NCI-H526 (cell line): ENCODE results near the gene SEMA4D.

Experiments
- DNase-seq, 2 experiments: peaks; one replicate each; lab custom pipeline; 2025; lab: John Stamatoyannopoulos, UW

SEMA4D gene

DNA sequence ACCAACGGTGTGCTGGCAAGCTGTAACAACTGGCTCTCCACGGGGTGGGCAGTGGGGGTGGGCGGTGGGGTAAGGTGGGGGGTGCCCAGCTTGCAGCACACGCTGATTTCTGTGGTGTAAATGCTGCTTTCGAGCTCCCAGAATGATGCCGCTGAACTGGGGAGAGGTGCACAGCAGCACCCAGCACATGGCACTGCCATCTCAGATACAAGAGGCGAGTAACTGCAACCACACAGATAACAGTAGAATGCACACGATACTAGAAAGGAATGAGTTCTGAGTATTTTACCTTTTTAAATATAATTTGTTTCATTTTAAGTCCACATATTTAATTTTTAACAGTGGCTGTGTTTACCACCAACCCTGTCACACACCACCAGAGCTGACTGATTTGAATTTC is 87.9 kb downstream of the SEMA4D start:
- DNase-seq = no peak

DNA sequence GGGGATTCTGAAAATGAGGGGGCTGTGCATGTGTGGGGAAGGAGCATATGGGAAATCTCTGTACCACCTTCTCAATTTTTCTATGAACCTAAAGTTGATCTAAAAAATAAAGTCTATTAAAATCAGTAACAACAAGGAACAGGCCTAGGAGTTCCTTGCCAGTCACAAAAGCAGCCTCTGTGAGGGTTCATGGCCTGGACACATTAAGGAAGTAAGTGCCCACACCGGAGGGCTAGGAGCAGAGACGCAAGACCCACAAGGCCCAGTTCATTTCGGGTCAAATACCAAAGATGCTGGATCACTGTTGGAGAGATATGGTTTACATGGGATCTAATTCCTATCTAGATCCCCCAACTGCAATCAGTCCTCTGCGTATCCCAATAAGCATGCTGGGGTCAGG is 88.4 kb downstream of the SEMA4D start:
- no peak for DNase-seq

GRCh38 chr9:89408628-89409101 is 89.2 kb downstream of the SEMA4D start:
- no peak for DNase-seq

- DNase-seq = no peak
Measured at GRCh38 chr9:89407070-89407469, 90.8 kb downstream of the SEMA4D start.

GRCh38 chr9:89405826-89406225 is 92.1 kb downstream of the SEMA4D start:
- DNase-seq = no peak

DNA sequence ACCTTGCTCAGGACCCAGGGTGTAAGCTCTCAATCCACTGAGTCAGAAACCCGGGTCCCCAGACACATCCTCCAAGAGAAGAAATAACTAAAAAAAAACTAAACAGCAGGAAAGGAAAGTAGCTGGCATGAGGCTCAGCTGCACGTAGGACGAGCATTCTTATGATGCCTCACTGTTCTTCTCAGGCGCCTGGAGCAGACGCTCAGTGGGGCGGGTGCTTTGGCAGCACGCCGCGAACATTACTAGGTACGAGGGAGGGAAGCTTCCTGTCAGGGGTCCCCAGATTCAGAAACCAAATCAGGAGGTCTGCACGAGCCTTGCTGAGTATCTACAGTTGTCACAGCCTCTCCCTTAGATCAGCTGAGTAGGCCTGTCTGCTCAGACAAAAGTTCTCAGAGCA is 93.8 kb downstream of the SEMA4D start:
- DNase-seq = no peak

DNA sequence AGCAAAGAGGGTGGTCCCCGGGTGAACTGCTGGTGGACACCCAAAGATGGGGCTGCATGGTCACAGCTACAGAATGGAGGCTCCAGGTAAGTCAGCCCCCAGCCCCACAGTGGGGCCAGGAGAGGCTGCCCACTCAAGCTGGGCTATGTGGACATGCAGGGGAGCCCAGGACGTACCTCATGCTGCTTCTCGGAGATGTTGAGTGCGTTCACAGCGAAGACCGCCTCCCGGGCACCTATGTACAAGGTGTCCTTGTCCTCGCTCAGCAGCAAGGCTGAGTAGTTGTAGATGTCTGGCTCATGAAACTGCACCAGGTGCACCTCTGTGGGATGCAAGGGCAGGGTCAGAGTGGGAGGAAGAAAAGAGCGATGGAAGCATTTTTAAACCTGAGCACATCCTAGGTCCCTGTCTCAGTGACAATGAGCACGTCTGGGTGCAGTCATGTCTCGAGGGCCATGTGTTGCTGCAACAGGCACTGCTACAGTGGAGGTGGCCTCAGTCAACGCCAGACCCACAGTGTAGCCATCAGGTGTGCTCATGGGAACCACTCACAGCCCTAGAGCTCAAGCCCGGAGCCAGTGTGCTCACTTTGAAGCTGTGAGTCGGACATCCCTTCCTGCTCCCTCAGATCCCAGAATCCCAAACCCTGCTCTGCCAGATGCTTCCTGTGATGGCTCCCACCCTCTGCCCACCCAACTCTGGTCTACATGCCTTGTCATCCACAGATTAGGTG is 95.1 kb downstream of the SEMA4D start:
- DNase-seq = no peak

DNA sequence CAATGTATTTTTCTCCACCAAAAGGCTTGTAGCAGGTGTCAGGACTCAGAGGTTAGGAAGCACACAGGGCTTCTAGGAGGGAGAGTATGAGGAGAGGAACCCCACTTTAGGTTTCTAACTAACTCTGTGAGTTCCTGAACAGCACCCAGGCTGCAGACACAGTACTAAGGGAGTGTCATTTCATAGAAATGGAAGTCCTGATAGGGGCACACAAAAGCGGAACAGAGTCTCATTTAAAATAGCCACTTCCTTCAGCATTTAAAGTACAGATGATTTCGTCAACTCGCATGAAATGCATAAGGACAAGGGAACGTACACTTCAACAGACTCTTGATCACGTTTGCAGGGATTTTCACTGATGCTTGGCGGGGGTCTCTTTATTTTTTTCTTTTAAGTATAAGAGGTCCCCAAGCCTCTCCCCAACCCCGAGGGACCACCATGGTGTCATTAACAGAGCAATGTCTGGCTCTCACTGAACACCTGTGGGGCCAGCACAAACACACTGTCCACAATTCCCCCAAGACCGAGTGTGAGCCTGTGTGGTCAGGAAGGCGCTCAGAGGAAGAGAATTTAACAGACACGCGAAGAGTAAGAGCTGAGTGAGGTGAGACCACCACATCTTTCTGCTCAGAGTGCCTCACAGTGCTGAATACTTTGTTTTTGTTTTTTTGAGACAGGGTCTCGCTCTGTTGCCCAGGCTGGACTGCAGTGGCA is 97.4 kb downstream of the SEMA4D start:
- DNase-seq = no peak

DNA sequence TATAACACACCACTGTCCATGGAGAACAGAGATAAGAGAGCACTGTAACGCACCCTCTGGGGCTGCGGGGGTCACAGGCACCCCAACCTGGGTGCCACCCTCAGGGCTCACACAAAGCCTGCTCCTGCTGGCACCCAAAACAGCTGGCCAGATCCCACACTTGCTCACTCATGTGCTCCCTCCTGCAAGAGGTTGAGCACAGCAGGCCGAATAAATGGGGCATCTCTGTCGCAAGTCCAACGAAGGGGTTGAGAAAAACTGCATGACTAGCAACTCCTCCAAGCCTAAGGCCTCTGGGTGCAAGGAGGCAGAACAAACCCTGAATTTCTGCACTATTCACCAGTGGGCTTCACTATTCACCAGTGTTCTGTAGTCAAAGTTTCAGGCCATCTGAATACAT is 99.3 kb downstream of the SEMA4D start:
- no peak for DNase-seq

GRCh38 chr9:89397471-89397870 is 100.4 kb downstream of the SEMA4D start:
- no peak for DNase-seq

- DNase-seq = no peak
Measured at GRCh38 chr9:89395931-89396710, 101.8 kb downstream of the SEMA4D start.

- no peak for DNase-seq
Measured at GRCh38 chr9:89394412-89394811, 103.5 kb downstream of the SEMA4D start.

- no peak for DNase-seq
Measured at GRCh38 chr9:89391585-89391984, 106.3 kb downstream of the SEMA4D start.

DNA sequence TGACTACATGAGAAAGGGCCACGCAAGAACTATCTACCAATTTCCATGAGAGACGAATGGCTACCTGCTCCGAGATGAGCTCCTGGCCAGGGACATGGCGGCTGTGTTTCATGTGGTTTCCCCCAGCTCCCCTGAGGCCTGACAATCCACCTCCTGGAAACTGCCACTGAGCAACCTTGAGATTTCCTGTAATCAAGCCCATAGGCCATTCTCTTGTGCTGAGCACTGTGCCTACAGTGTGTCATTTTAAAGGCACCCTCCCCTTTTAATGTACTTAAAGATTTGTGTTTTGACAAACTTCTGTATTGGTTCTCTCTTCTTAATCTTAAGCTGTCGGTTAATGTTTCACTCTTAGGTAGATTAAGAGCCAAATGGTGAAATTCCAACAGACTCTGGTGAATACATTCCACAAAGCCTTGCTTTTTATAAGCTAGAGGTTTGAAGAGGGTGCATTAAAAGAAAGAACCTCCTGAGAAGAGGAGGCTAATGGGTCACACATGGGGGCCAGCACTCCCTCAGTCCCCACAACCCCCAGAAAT is 107.3 kb downstream of the SEMA4D start:
- no peak for DNase-seq

DNA sequence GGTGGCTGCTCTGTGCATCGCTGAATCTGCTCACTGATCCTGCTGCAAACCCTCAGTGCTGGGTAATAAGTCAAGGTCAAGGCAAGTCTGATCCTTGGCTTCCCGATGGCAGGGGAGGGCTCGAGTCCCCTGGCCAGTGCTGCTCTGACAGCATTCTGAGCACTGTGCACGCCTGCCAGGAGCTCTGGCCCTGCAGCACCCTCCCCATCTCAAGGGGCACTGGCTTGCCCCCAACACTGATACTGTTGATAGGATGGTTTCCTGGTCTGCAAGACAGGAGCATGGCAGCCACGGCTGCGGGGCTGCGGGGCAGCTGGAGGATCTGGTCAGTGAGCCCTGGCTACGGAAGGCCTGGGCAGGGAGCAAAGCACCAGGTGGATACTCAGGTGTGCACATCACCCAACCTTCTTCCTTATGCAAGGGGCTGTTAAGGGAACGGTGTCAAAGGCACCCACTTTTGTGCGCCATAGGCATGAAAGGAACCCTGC is 107.8 kb downstream of the SEMA4D start:
- DNase-seq = no peak

- no peak for DNase-seq
Measured at GRCh38 chr9:89388868-89389177, 109.1 kb downstream of the SEMA4D start.

DNA sequence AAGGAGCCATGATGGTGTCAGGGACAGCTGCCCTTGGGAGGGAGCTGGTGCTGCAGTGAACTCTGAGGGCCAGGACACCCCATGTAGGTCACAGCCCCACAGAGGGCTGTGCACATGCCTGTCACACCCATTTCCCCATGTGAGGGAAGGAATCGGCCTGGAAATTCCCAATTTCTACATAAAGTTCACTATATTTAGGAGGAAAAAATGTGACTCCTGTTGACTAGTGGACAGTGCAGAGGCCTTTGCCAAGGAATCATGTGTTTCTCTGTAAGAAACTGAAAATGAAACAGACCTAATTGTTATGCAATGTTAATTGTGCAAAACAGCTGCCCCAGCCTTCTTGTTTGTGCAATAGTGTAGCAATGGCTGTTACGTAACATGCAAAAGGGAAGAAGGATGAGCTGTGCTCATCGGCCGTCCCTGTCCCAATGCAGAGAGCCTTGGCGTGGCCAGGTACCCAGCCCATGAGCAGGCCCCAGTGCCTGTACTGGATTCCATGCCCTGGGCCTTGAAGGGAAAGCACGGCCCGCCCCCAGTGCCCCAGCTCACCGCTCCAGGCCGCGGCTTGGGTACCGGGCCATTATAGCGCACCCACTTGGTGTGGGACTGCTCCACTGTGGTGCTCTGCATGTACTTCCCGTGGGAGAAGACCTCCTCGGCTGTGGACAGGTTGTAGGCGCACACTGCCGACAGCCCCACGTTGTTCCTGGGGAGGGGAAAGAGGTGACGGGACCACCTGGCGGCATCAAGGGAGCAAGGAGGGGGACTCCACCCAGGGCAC is 109.6 kb downstream of the SEMA4D start:
- DNase-seq = no peak

DNA sequence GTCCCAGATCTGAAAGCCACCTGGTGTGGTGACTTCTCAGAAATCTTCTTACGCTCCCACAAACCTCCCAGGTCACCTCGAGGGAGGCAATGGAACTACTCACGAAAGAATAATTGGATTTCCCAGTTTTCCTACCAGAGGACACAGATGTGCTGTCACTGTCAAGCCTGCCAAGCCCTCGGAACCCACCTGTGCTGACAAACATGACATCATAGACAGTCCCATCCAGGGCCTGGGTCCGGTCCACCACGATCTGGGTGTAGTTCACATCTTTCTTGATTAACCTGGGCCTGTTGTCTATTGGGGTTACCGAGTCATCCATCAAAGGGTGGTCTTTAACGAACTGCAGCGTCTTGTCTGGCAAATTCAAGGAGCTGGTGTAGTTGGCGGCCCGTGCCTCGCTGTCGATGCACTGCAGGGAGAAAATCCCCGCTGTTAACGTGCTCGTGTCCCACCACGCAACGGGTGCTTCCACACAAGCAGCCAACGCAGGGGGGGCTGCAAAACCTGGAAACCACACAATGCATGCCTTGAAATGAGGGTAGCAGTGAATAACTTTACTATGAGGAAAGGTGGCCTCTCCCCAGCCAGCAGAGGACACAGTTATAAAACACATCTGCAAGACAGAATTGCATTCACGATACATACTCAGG is 110.6 kb downstream of the SEMA4D start:
- DNase-seq = no peak

- DNase-seq = no peak
Measured at GRCh38 chr9:89386797-89387196, 111.1 kb downstream of the SEMA4D start.

GRCh38 chr9:89386206-89386605 is 111.7 kb downstream of the SEMA4D start:
- no peak for DNase-seq

DNA sequence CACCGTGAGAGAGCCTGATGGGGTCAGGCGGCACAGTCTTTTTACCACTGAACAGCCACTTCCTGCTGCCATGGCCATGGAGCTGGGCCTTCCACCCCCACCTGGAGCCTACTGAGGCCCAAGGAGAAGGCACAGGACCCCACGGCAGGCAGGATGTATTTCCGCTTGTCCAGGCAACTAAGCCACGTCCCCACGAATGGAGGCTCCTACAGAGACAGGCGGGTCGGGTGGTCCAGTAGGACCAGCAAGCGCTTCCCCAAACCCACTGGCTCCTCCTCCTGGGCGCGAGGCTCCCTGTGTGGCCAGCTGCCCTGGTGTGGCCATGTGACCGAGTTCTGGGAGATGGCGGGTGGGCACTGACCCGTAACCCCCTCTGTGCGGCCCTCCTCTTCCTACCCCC is 113.1 kb downstream of the SEMA4D start:
- DNase-seq = no peak
